Omental fat pad (tissue), 4 donors: Measurements from ENCODE around the gene MYBPHL. TPM values are rescaled to one million over a fixed set of nuclear protein-coding genes. Genes with fewer than 3 reads are reported as not detected.

Experiments
- ATAC-seq: fragments of 150-250 bp; one replicate; pipeline ENCODE4 v1.9.1; 2016; ENCODE audit warnings: mild to moderate bottlenecking, moderate library complexity; ENCODE audit not compliant: low FRiP score
- DNase-seq: peaks from one replicate; pipeline ENCODE4 v3.0.0-alpha.2; 2019; ENCODE audit warnings: low spot score
- CTCF ChIP-seq, 3 donors: fragments of 450-650 bp; IDR thresholded peaks; one replicate each; pipeline ENCODE4 v1.5.1; 2016 to 2017; ENCODE audit warnings: antibody characterized with exemption in 3 of 3, mild to moderate bottlenecking in 3 of 3, moderate library complexity in 2 of 3
- total RNA-seq, 4 donors: library from RNA; depleted of rRNA; stranded (reverse); fragments of >200 nt; gene quantifications; one replicate each; pipeline ENCODE4 v1.1.0, GENCODE V29; 2016

The MYBPHL gene
- total RNA-seq, 4 donors from 2014 or later = not detected

GRCh38 chr1:109259674-109260557 lies 46.9 kb downstream of the MYBPHL start:
- ATAC-seq (no peak), DNase-seq (no peak)
- no peak for TF ChIP-seq CTCF (IDR thresholded peaks at IDR 0.05)

GRCh38 chr1:109258481-109259466 lies 48.0 kb downstream of the MYBPHL start:
- TF ChIP-seq CTCF (IDR thresholded peaks at IDR 0.05) = no peak
- ATAC-seq (no peak), DNase-seq (no peak)

- DNase-seq = no peak
- no peak for TF ChIP-seq CTCF (IDR thresholded peaks at IDR 0.05)
- no peak for ATAC-seq
Observed at GRCh38 chr1:109257682-109258421, 49.0 kb downstream of the MYBPHL start.

GRCh38 chr1:109256971-109257681 lies 49.7 kb downstream of the MYBPHL start:
- DNase-seq (no peak), ATAC-seq (no peak)
- TF ChIP-seq CTCF (IDR thresholded peaks at IDR 0.05) = no peak

- ATAC-seq = no peak
- TF ChIP-seq CTCF (IDR thresholded peaks at IDR 0.05) = no peak
- DNase-seq = no peak
Observed at GRCh38 chr1:109256085-109256484, 50.7 kb downstream of the MYBPHL start.

- TF ChIP-seq CTCF (IDR thresholded peaks at IDR 0.05) = no peak
- ATAC-seq = no peak
- DNase-seq = no peak
Observed at GRCh38 chr1:109255678-109256077, 51.1 kb downstream of the MYBPHL start.
